ENCODE results near the gene TRUB2. TPM values are rescaled to one million over a fixed set of nuclear protein-coding genes. Genes with fewer than 3 reads are reported as not detected.

TRUB2 gene
- total RNA-seq, 1 donor from 2014 or later, result 11.3 TPM

- Histone ChIP-seq H3K9me3 (no peaks in the 10 kb centered on the region), H3K4me3 (no peak overlapping the region), H3K36me3 (peaks cover 0 to 32% of the 10 kb centered on the region in 2 donors), H3K27me3 (no peaks in the 10 kb centered on the region), H3K27ac (no peak overlapping the region), H3K4me1 (peaks cover 39% of the 10 kb centered on the region)
- intact Hi-C loops (cut with DNase I), result no loop called here
- TF ChIP-seq POLR2A (IDR thresholded peaks at IDR 0.05) (no peak), POLR2AphosphoS5 (IDR thresholded peaks at IDR 0.05; ENCODE audit: insufficient read depth in 1 of 2, low read depth in 1 of 2) (no peak), CTCF (IDR thresholded peaks at IDR 0.05) (no peak)
- DNase-seq (ENCODE audit: extremely low spot score in 2 of 2), result no peak
Measured at GRCh38 chr9:128271112-128271511, 51.1 kb downstream of the TRUB2 start.

- Histone ChIP-seq H3K36me3 (peaks cover 0 to 48% of the 10 kb centered on the region in 2 donors), H3K27me3 (no peaks in the 10 kb centered on the region), H3K4me1 (peaks cover 13% of the 10 kb centered on the region), H3K4me3 (no peak overlapping the region), H3K9me3 (no peaks in the 10 kb centered on the region), H3K27ac (no peak overlapping the region)
- TF ChIP-seq POLR2AphosphoS5 (IDR thresholded peaks at IDR 0.05; ENCODE audit: insufficient read depth in 1 of 2, low read depth in 1 of 2), result no peak
- TF ChIP-seq CTCF (IDR thresholded peaks at IDR 0.05), result no peak
- TF ChIP-seq POLR2A (IDR thresholded peaks at IDR 0.05), result no peak
- intact Hi-C loops (cut with DNase I), result no loop called here
- no peak for DNase-seq (ENCODE audit: extremely low spot score in 2 of 2)
Measured at GRCh38 chr9:128266868-128267590, 55.2 kb downstream of the TRUB2 start.

- intact Hi-C loops (cut with DNase I), result no loop called here
- Histone ChIP-seq H3K27me3 (no peaks in the 10 kb centered on the region), H3K36me3 (peaks cover 0 to 54% of the 10 kb centered on the region in 2 donors), H3K4me1 (peaks cover 6% of the 10 kb centered on the region), H3K9me3 (no peaks in the 10 kb centered on the region), H3K27ac (no peak overlapping the region), H3K4me3 (no peak overlapping the region)
- no peak for DNase-seq (ENCODE audit: extremely low spot score in 2 of 2)
- no peak for TF ChIP-seq CTCF (IDR thresholded peaks at IDR 0.05)
- no peak for TF ChIP-seq POLR2A (IDR thresholded peaks at IDR 0.05)
- TF ChIP-seq POLR2AphosphoS5 (IDR thresholded peaks at IDR 0.05; ENCODE audit: insufficient read depth in 1 of 2, low read depth in 1 of 2), result no peak
Measured at GRCh38 chr9:128265348-128265847, 56.8 kb downstream of the TRUB2 start.

GRCh38 chr9:128262687-128263086 is 59.6 kb downstream of the TRUB2 start:
- Histone ChIP-seq H3K4me3 (no peak overlapping the region), H3K27me3 (no peaks in the 10 kb centered on the region), H3K9me3 (no peaks in the 10 kb centered on the region), H3K36me3 (peaks cover 0 to 79% of the 10 kb centered on the region in 2 donors), H3K27ac (no peak overlapping the region), H3K4me1 (no peaks in the 10 kb centered on the region)
- intact Hi-C loops (cut with DNase I), result no loop called here
- TF ChIP-seq POLR2A (IDR thresholded peaks at IDR 0.05) (no peak), CTCF (IDR thresholded peaks at IDR 0.05) (no peak), POLR2AphosphoS5 (IDR thresholded peaks at IDR 0.05; ENCODE audit: insufficient read depth in 1 of 2, low read depth in 1 of 2) (no peak)
- DNase-seq (ENCODE audit: extremely low spot score in 2 of 2), result no peak

- H3K36me3 ChIP-seq, result peaks cover 0 to 80% of the 10 kb centered on the region in 2 donors
- TF ChIP-seq POLR2AphosphoS5 (IDR thresholded peaks at IDR 0.05; ENCODE audit: insufficient read depth in 1 of 2, low read depth in 1 of 2) (no peak), CTCF (IDR thresholded peaks at IDR 0.05) (no peak), POLR2A (IDR thresholded peaks at IDR 0.05) (no peak)
- intact Hi-C loops (cut with DNase I), result no loop called here
- DNase-seq (ENCODE audit: extremely low spot score in 2 of 2), result no peak
- H3K27ac ChIP-seq, result no peak overlapping the region
- no peaks in the 10 kb centered on the region for H3K9me3 ChIP-seq
- no peaks in the 10 kb centered on the region for H3K27me3 ChIP-seq
- no peaks in the 10 kb centered on the region for H3K4me1 ChIP-seq
- no peak overlapping the region for H3K4me3 ChIP-seq
Measured at GRCh38 chr9:128260340-128260739, 61.9 kb downstream of the TRUB2 start.

Measured in vagina (tissue), 2 donors.